T-cell (primary cell): ENCODE measurements around the gene DTX3. TPM values are rescaled to one million over a fixed set of nuclear protein-coding genes. Genes with fewer than 3 reads are reported as not detected.
A peak's percentile ranks its signal among the peaks of the same experiment; 100 is the strongest.
"Not testable (repeated sequence)": the region's sequence is repeated elsewhere in the genome, so short reads cannot be mapped to it uniquely, and the experiment has no call there.

ENCODE experiments used
- ATAC-seq, 4 experiments: fragments of 200-7000 bp in 3 of 4; fragments of 150-1000 bp in 1 of 4; cut with Tn5 transposase; replicated peaks in 1 of 4; 1 replicate in 3 of 4; 2 replicates in 1 of 4; pipeline ENCODE4 v1.10.0; 2021; ENCODE audit warnings: moderate library complexity in 3 of 4, mild to moderate bottlenecking in 2 of 4, moderate number of reproducible peaks in 1 of 4
- CTCF ChIA-PET, 2 donors: fragments of 300-600 bp; sonication (Branson Sonifier 250); formaldehyde crosslinking; loops; one replicate each; lab custom pipeline; 2022; ENCODE audit warnings: antibody characterized with exemption in 2 of 2; lab: Charles Lee
- POLR2A ChIA-PET, 2 donors: fragments of 300-600 bp; sonication (Branson Sonifier 250); formaldehyde crosslinking; loops; one replicate each; lab custom pipeline; 2022; ENCODE audit warnings: antibody characterized with exemption in 2 of 2; lab: Charles Lee
- DNase-seq, 35 experiments: peaks; one replicate each; pipeline versions ENCODE4 v3.0.0 to v3.0.0-alpha.2; 2013 to 2023
- H3K27ac ChIP-seq: one replicate; pipeline ENCODE4 v1.5.1; 2013; ENCODE audit warnings: low read length
- H3K27me3 ChIP-seq, 2 experiments: replicated peaks in 1 of 2; 1 replicate in 1 of 2; 2 replicates in 1 of 2; pipeline versions ENCODE4 v1.6.1 to v1.7.0; 2013; ENCODE audit warnings: low read length in 1 of 2, mixed read lengths in 1 of 2; ENCODE audit not compliant: control insufficient read depth in 2 of 2, insufficient read depth in 2 of 2; ENCODE audit errors: extremely low read depth in 1 of 2
- H3K36me3 ChIP-seq, 2 donors: 1 replicate in 1 of 2; 2 replicates in 1 of 2; pipeline versions ENCODE4 v1.6.1 to v1.7.0; 2013; ENCODE audit warnings: low read length in 1 of 2; ENCODE audit not compliant: control insufficient read depth in 2 of 2, insufficient read depth in 1 of 2; ENCODE audit errors: extremely low read depth in 1 of 2
- H3K4me1 ChIP-seq, 2 experiments: 1 replicate in 1 of 2; 2 replicates in 1 of 2; pipeline versions ENCODE4 v1.6.1 to v1.7.0; 2013; ENCODE audit warnings: low read length in 2 of 2, mixed read lengths in 1 of 2; ENCODE audit not compliant: insufficient read depth in 2 of 2, control insufficient read depth in 1 of 2; ENCODE audit errors: extremely low read depth in 1 of 2
- H3K4me3 ChIP-seq, 2 donors: 1 replicate in 1 of 2; 2 replicates in 1 of 2; pipeline versions ENCODE4 v1.5.1 to v1.7.0; 2013; ENCODE audit warnings: mild to moderate bottlenecking in 2 of 2, low read length in 1 of 2, moderate library complexity in 1 of 2; ENCODE audit not compliant: control insufficient read depth in 1 of 2; ENCODE audit errors: extremely low read depth in 1 of 2
- H3K9me3 ChIP-seq: 2 replicates; pipeline ENCODE4 v1.7.0; 2013
- H3K27ac Mint-ChIP-seq, 2 donors: one replicate each; pipeline ENCODE4 v1.8.0; 2020 to 2021; ENCODE audit warnings: mild to moderate bottlenecking in 2 of 2, mixed read lengths in 2 of 2
- H3K27me3 Mint-ChIP-seq, 2 donors: one replicate each; pipeline ENCODE4 v1.8.0; 2021 to 2022; ENCODE audit warnings: mixed read lengths in 2 of 2
- H3K36me3 Mint-ChIP-seq: one replicate; pipeline ENCODE4 v1.8.0; 2021; ENCODE audit warnings: mixed read lengths
- H3K4me1 Mint-ChIP-seq, 3 donors: one replicate each; pipeline ENCODE4 v1.8.0; 2020 to 2022; ENCODE audit warnings: mixed read lengths in 3 of 3, mild to moderate bottlenecking in 1 of 3
- H3K4me3 Mint-ChIP-seq, 3 donors: one replicate each; pipeline ENCODE4 v1.8.0; 2020 to 2022; ENCODE audit warnings: mild to moderate bottlenecking in 3 of 3, mixed read lengths in 3 of 3, moderate library complexity in 3 of 3
- H3K9me3 Mint-ChIP-seq, 3 donors: one replicate each; pipeline ENCODE4 v1.8.0; 2020 to 2022; ENCODE audit warnings: mixed read lengths in 3 of 3
- WGBS: methylation state at CpG from one replicate; pipeline ENCODE4 v1.1.5; 2013; ENCODE audit warnings: missing lambda C conversion rate; ENCODE audit not compliant: insufficient coverage; 5-methylcytosine and 5-hydroxymethylcytosine counted together
- total RNA-seq, 35 experiments: library from RNA in 6 of 35; stranded (reverse) in 6 of 35; fragments of 120-200 nt in 1 of 35; gene quantifications; one replicate each; pipeline versions ENCODE4 v1.2.1 to v1.2.4 and lab custom pipeline; 2013 to 2026

The DTX3 gene, protein sequence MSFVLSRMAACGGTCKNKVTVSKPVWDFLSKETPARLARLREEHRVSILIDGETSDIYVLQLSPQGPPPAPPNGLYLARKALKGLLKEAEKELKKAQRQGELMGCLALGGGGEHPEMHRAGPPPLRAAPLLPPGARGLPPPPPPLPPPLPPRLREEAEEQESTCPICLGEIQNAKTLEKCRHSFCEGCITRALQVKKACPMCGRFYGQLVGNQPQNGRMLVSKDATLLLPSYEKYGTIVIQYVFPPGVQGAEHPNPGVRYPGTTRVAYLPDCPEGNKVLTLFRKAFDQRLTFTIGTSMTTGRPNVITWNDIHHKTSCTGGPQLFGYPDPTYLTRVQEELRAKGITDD
- total RNA-seq = 10 to 100 TPM; 27.1 to 37.2 (median 30.4) TPM
- total RNA-seq (2013) = 16.6 TPM
- 7.6 to 51.5 (median 34.1) reads per million in 29 experiments for total RNA-seq (lab: John Stamatoyannopoulos, UW)

DNA sequence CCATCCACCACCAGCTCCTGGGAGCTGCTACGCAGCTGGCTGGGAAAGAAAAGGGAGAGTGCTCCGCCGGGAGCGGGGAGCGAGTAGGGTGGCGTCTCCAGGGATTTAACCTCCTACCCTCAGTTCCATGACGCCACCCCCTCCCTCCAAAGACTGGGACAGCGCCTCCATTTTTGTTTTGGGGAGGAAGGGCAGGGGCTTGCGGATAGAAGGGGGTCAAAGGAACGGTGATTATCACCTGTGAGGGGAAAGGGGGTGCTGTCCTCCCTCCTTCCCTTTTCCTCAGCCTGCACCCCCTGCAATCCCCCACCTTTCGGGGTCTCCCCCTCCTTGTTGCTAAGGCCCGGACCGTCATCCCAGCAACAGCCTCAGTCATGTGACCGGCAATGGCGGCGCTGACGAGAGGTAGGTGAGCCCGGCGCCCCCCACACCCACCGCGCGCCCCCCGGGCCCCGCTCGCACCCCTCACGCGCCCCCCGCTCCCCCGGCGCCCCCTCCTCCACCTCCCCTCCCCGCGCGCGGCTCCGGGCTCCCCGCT lies at the start of gene DTX3:
Gene DTX3 (plus strand): TSS at position 371 of the 538 bp plus-strand sequence. CDS start 1,694 bp downstream, outside the sequence.
- H3K36me3 Mint-ChIP-seq = peaks cover 23% of the 10 kb centered on the region
- peak within 1 kb of the TSS; percentile 70 to 90 for H3K27ac Mint-ChIP-seq
- H3K4me1 Mint-ChIP-seq = peaks cover 26 to 42% (median 34%) of the 10 kb centered on the region in 3 donors
- peak within 1 kb of the TSS; percentile 79 to 82 (median 81) for H3K4me3 Mint-ChIP-seq
- peaks cover 0 to 31% of the 10 kb centered on the region in 2 donors for H3K36me3 ChIP-seq
- H3K27ac ChIP-seq = peak within 1 kb of the TSS; percentile 51
- no peaks in the 10 kb centered on the region for H3K9me3 ChIP-seq
- ChIA-PET POLR2A (no interaction called here), CTCF (interaction anchor here (0.5 to 0.6 kb wide), 2 partner anchors 318 to 774 kb away, joined by 3 to 6 read pairs; no protein-coding TSS in a partner anchor)
- peak in 19 of 35 experiments; percentile 20 to 60 (median 36) for DNase-seq
- no peaks in the 10 kb centered on the region for H3K27me3 Mint-ChIP-seq
- H3K4me1 ChIP-seq = peaks cover 16 to 27% of the 10 kb centered on the region in 2 experiments
- WGBS = no CpG with 5 or more reads among the region's 36 CpGs
- ATAC-seq = peak; percentile 44 to 74 (median 72)
- H3K27me3 ChIP-seq = no peaks in the 10 kb centered on the region
- no peaks in the 10 kb centered on the region for H3K9me3 Mint-ChIP-seq
- peak within 1 kb of the TSS; percentile 68 to 74 for H3K4me3 ChIP-seq

DNA sequence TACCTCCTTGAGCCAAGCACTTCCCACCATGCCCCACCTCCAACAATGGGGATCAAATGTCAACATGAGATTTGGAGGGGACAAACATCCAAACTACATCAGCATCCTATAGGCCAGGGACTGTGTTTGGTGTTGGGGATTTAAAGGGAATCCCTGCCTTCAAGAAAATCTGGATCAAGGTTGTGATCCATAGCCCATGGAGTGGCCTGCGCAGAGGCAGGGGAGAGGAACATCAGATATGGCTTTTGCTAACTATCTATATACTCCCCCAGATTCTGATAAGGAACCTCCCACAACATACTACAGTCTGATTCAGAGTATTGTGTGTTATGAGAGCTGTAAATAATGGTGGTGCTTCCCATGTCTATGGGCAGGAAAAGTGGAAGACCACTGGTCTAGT lies 49.7 kb upstream of the DTX3 start:
- Histone ChIP-seq H3K4me3 (no peak overlapping the region), H3K9me3 (no peaks in the 10 kb centered on the region), H3K27ac (no peak overlapping the region), H3K36me3 (no peaks in the 10 kb centered on the region), H3K27me3 (peaks cover 6 to 12% of the 10 kb centered on the region in 2 experiments), H3K4me1 (peaks cover 0 to 7% of the 10 kb centered on the region in 2 experiments)
- Mint-ChIP-seq H3K27me3 (peaks cover 0 to 6% of the 10 kb centered on the region in 2 donors), H3K27ac (no peak overlapping the region), H3K9me3 (no peaks in the 10 kb centered on the region), H3K4me1 (peaks cover 8 to 11% (median 9%) of the 10 kb centered on the region in 3 donors), H3K4me3 (no peak overlapping the region), H3K36me3 (no peaks in the 10 kb centered on the region)
- no CpG with 5 or more reads among the region's 1 CpG for WGBS
- POLR2A ChIA-PET = no interaction called here
- ATAC-seq = no peak
- DNase-seq = no peak
- CTCF ChIA-PET = no interaction called here

DNA sequence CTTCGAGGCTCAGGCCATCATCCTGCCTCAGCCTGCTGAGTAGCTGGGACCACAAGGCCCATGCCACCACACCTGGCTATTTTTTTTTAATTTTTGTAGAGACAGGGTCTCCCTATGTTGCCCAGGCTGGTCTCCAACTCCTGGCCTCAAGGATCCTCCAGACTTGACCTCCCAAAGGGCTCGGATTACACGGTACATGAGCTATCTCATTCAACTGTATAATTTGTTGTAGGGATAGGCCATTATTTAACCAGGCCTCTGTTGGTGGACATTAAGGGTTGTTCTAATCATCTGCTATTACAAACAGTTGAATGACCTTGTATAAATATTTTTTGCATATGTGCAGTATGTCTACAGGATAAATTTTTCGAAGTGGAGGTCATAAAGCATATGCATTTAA lies 45.8 kb upstream of the DTX3 start:
- no peak for ATAC-seq
- Histone ChIP-seq H3K4me3 (no peak overlapping the region), H3K4me1 (no peaks in the 10 kb centered on the region), H3K9me3 (no peaks in the 10 kb centered on the region), H3K27me3 (peaks cover 3 to 4% of the 10 kb centered on the region in 2 experiments), H3K27ac (no peak overlapping the region), H3K36me3 (no peaks in the 10 kb centered on the region)
- Mint-ChIP-seq H3K27me3 (peaks cover 8 to 10% of the 10 kb centered on the region in 2 donors), H3K27ac (no peak overlapping the region), H3K4me1 (no peaks in the 10 kb centered on the region), H3K4me3 (no peak overlapping the region), H3K36me3 (no peaks in the 10 kb centered on the region), H3K9me3 (no peaks in the 10 kb centered on the region)
- no peak for DNase-seq
- ChIA-PET POLR2A (no interaction called here), CTCF (interaction anchor here in 1 of 2 donors (0.5 kb wide), 1 partner anchor 57 kb away, joined by 6 read pairs; no protein-coding TSS in a partner anchor)
- no CpG with 5 or more reads among the region's 4 CpGs for WGBS

DNA sequence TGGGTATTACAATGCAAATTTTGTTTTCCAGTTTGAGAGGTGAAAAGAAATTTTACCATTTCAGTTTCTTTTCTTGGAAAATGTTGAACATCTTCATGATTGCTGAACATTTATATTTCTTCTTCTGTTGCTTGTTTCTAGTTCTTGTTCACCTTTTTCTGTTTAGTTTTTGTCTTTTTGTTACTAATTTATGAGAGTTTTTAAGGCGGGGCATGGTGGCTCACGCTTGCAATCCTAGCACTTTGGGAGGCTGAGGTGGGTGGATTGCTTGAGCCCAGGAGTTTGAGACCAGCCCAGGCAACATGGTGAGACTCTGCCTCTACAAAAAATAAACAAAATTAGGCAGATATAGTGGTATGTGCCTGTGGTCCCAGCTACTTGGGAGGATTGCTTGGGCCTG lies 44.1 kb upstream of the DTX3 start:
- H3K36me3 Mint-ChIP-seq = no peaks in the 10 kb centered on the region
- H3K4me3 Mint-ChIP-seq = no peak overlapping the region
- no peaks in the 10 kb centered on the region for H3K9me3 Mint-ChIP-seq
- CTCF ChIA-PET = no interaction called here
- no peaks in the 10 kb centered on the region for H3K4me1 Mint-ChIP-seq
- POLR2A ChIA-PET = no interaction called here
- no CpG with 5 or more reads among the region's 2 CpGs for WGBS
- H3K27me3 Mint-ChIP-seq = peaks cover 10 to 19% of the 10 kb centered on the region in 2 donors
- DNase-seq (no peak), ATAC-seq (no peak)
- Histone ChIP-seq H3K9me3 (no peaks in the 10 kb centered on the region), H3K36me3 (no peaks in the 10 kb centered on the region), H3K27ac (no peak overlapping the region), H3K4me1 (no peaks in the 10 kb centered on the region), H3K4me3 (no peak overlapping the region), H3K27me3 (peaks cover 3 to 4% of the 10 kb centered on the region in 2 experiments)
- H3K27ac Mint-ChIP-seq = no peak overlapping the region

DNA sequence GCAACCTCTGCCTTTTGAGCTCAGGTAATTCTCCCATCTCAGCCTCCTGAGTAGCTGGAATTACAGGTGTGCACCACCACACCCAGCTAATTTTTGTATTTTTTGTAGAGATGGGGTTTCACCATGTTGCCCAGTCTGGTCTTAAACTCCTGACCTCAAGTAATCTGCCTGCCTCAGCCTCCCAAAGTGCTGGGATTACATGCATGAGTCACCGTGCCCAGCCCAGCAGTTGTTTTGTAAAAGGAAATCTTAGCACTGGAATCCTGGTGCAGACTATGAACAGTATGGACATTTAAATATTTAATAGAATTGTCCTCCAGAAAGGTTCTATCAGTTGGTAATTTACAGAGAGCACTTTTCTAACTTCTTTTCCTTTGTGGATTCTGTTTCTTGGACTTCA lies 43.5 kb upstream of the DTX3 start:
- DNase-seq, H3K9me3 Mint-ChIP-seq: not testable (repeated sequence)

DNA sequence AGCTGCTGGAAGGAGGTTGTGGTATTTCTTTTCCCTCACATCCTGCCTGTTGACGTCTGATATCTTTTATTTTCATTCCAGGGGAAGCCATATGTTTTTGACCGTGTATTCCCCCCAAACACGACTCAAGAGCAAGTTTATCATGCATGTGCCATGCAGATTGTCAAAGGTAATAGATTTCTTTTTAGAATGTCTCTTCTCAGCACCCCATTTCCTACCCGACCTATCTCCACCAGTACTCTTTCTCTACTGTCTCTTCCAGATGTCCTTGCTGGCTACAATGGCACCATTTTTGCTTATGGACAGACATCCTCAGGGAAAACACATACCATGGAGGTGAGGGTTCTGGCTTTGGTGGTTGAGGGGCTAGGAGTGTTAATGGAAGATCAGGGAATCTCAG lies 41.3 kb upstream of the DTX3 start:
- no peaks in the 10 kb centered on the region for H3K36me3 ChIP-seq
- no CpG with 5 or more reads among the region's 4 CpGs for WGBS
- H3K27ac Mint-ChIP-seq = no peak overlapping the region
- H3K9me3 Mint-ChIP-seq = no peaks in the 10 kb centered on the region
- no peak overlapping the region for H3K4me3 Mint-ChIP-seq
- H3K27ac ChIP-seq = no peak overlapping the region
- ChIA-PET POLR2A (interaction anchor here in 1 of 2 donors (0.7 kb wide), 1 partner anchor 19 kb away, joined by 6 read pairs; no protein-coding TSS in a partner anchor), CTCF (no interaction called here)
- H3K36me3 Mint-ChIP-seq = no peaks in the 10 kb centered on the region
- DNase-seq (no peak), ATAC-seq (no peak)
- H3K4me3 ChIP-seq = no peak overlapping the region
- peaks cover 6 to 8% of the 10 kb centered on the region in 2 experiments for H3K27me3 ChIP-seq
- no peaks in the 10 kb centered on the region for H3K4me1 ChIP-seq
- H3K27me3 Mint-ChIP-seq = peaks cover 10 to 19% of the 10 kb centered on the region in 2 donors
- no peaks in the 10 kb centered on the region for H3K9me3 ChIP-seq
- H3K4me1 Mint-ChIP-seq = no peaks in the 10 kb centered on the region

More for the DNA sequence above, 43.5 kb upstream of the DTX3 start:
- no CpG with 5 or more reads among the region's 1 CpG for WGBS
- POLR2A ChIA-PET, H3K9me3 ChIP-seq, H3K36me3 Mint-ChIP-seq, ATAC-seq, H3K4me1 ChIP-seq, H3K27ac Mint-ChIP-seq, H3K4me3 Mint-ChIP-seq, H3K36me3 ChIP-seq, H3K27me3 ChIP-seq, CTCF ChIA-PET, H3K27ac ChIP-seq, H3K4me3 ChIP-seq, H3K4me1 Mint-ChIP-seq: not testable (repeated sequence)
- peaks cover 10 to 19% of the 10 kb centered on the region in 2 donors for H3K27me3 Mint-ChIP-seq
